Activated naive CD8-positive, alpha-beta T cell treated with anti-CD3 and anti-CD28 coated beads, Interleukin-2, amount 50 U/mL, for 24 hours (primary cell): Measurements from ENCODE around the gene IL22RA1.

Source experiments
- ATAC-seq: fragments of 150-1000 bp; cut with Tn5 transposase; one replicate; pipeline ENCODE4 v1.10.0; 2021
- DNase-seq: peaks from one replicate; pipeline ENCODE4 v3.0.0; 2021
- H3K27ac Mint-ChIP-seq: one replicate; pipeline ENCODE4 v1.8.0; 2021; ENCODE audit warnings: mild to moderate bottlenecking, mixed read lengths
- H3K27me3 Mint-ChIP-seq: one replicate; pipeline ENCODE4 v1.8.0; 2021; ENCODE audit warnings: mixed read lengths
- H3K36me3 Mint-ChIP-seq: one replicate; pipeline ENCODE4 v1.8.0; 2021; ENCODE audit warnings: low read depth, mixed read lengths
- H3K4me1 Mint-ChIP-seq: one replicate; pipeline ENCODE4 v1.8.0; 2021; ENCODE audit warnings: mixed read lengths
- H3K4me3 Mint-ChIP-seq: one replicate; pipeline ENCODE4 v1.8.0; 2021; ENCODE audit warnings: mild to moderate bottlenecking, moderate library complexity, mixed read lengths
- H3K9me3 Mint-ChIP-seq: one replicate; pipeline ENCODE4 v1.8.0; 2021; ENCODE audit warnings: mixed read lengths

IL22RA1 gene

DNA sequence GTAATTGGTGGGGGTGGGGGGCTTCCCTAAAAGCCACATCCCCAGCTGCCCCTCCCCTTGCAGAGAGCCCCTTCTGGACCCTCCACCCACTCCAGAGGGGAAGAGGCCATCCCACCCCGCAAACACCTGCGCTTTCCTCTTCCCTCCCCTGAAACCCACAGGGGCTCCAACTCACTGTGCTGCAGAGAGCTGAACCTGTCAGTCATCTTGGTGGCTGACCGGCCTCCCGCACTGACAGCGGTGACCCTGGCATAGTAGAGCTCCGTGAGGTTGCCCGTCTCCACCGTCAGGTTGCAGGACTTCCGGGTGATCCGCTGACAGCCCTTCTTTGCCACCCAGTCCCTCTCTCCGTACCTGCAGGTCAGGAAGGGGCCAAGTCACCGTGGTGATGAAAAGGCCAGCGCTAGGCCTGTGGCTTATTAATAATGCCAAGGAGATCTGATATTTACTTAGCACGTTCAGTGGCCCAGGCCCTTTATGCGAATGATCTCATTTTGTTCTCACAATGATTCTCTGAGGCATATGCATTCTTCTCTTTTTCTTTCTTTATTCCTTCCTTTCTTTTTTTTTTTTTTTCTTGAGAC lies 5.9 kb downstream of the IL22RA1 start:
- ATAC-seq = no peak
- Mint-ChIP-seq H3K4me3 (no peak overlapping the region), H3K27me3 (peaks cover 5% of the 10 kb centered on the region), H3K4me1 (no peaks in the 10 kb centered on the region), H3K36me3 (no peaks in the 10 kb centered on the region), H3K9me3 (peaks cover 6% of the 10 kb centered on the region), H3K27ac (no peak overlapping the region)
- DNase-seq = no peak

DNA sequence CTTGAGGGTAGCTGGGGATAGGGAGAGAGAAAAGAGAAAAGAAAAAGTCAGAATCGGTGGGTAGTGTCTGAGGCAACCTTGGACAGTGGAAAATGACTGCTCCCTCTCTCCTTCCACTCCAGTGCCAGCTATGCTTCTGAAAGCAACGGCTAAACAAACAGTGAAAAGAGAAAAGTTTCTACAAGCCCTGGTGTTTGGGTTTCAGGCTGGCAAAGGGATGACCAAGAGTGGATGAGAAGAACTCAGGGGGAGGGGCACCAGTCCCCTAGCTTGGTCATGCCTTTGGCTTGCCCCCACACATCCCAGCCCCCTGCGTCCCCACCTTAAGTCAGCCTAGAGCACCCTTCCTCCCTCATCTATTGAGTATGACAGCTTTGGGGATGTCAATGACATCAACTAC lies 8.6 kb downstream of the IL22RA1 start:
- Mint-ChIP-seq H3K27me3 (peaks cover 9% of the 10 kb centered on the region), H3K4me3 (no peak overlapping the region), H3K4me1 (no peaks in the 10 kb centered on the region), H3K27ac (no peak overlapping the region), H3K36me3 (no peaks in the 10 kb centered on the region), H3K9me3 (peaks cover 12% of the 10 kb centered on the region)
- ATAC-seq = no peak
- no peak for DNase-seq

DNA sequence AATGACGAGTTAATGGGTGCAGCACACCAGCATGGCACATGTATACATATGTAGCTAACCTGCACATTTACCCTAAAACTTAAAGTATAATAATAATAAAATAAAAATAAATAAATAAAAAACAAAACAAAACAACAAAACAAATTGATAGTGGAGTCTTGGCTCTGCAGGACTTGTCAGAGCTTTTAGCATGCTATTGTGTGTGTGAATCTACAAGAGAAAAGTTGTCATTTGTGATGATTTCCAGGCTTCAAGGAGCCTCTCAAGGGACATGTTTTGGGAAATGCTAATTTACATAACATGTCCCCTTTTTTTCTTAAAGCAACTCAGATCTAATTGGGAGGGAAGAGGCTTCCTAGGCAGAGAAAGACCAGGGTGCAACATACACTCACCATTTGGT lies 9.1 kb downstream of the IL22RA1 start:
- Mint-ChIP-seq H3K4me1 (no peaks in the 10 kb centered on the region), H3K9me3 (peaks cover 12% of the 10 kb centered on the region), H3K27ac (no peak overlapping the region), H3K27me3 (peaks cover 9% of the 10 kb centered on the region), H3K4me3 (no peak overlapping the region), H3K36me3 (no peaks in the 10 kb centered on the region)
- ATAC-seq (no peak), DNase-seq (no peak)

DNA sequence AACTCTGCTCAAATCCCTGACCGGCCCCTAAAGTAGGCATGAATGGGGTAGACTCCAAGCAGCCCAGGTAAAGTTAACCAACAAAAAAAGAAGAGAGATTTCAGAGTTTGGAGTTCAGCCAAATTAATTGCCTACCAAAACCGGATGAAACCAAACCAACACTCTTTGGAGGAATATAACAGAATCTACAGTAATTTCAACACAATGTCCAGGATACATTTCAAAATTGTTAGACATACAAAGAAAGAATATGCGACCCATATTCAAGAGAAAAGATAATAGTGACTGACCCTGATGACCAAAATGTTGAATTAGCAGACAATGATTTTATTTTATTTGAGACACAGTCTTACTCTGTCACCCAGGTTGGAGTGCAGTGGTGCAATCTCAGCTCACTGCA lies 12.6 kb downstream of the IL22RA1 start:
- no peaks in the 10 kb centered on the region for H3K36me3 Mint-ChIP-seq
- H3K4me1 Mint-ChIP-seq = no peaks in the 10 kb centered on the region
- DNase-seq (no peak), ATAC-seq (no peak)
- H3K27ac Mint-ChIP-seq = no peak overlapping the region
- peaks cover 12% of the 10 kb centered on the region for H3K9me3 Mint-ChIP-seq
- no peak overlapping the region for H3K4me3 Mint-ChIP-seq
- peaks cover 9% of the 10 kb centered on the region for H3K27me3 Mint-ChIP-seq

DNA sequence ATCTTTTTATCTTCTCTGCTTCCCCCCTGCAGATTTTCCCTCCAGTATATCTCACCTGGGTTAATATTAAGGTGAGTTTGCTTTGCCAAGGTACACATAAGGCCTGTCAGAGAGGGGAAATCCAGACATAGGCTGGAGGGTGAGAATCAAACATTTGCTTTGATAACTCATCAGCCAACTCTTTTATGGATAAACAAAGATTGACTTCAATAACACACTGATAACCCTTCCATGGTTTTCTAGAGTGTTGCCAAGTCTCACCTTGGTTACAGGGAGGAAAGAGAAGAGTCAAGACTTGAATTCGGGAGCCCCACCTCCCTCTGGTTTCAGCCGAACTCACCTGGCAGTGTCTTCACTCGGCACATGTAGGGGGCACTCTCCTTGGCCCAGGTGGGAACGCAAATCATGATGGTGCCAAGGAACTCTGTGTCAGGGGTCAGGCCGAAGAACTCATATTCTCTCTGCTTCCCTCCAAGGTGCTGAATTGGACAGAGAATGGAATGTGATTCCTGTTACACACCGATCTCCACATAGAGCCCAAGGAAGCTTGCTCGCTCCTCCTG lies 15.1 kb downstream of the IL22RA1 start:
- H3K27me3 Mint-ChIP-seq = peaks cover 5% of the 10 kb centered on the region
- H3K9me3 Mint-ChIP-seq = peaks cover 7% of the 10 kb centered on the region
- H3K4me3 Mint-ChIP-seq = no peak overlapping the region
- no peaks in the 10 kb centered on the region for H3K36me3 Mint-ChIP-seq
- no peaks in the 10 kb centered on the region for H3K4me1 Mint-ChIP-seq
- DNase-seq (no peak), ATAC-seq (no peak)
- no peak overlapping the region for H3K27ac Mint-ChIP-seq

DNA sequence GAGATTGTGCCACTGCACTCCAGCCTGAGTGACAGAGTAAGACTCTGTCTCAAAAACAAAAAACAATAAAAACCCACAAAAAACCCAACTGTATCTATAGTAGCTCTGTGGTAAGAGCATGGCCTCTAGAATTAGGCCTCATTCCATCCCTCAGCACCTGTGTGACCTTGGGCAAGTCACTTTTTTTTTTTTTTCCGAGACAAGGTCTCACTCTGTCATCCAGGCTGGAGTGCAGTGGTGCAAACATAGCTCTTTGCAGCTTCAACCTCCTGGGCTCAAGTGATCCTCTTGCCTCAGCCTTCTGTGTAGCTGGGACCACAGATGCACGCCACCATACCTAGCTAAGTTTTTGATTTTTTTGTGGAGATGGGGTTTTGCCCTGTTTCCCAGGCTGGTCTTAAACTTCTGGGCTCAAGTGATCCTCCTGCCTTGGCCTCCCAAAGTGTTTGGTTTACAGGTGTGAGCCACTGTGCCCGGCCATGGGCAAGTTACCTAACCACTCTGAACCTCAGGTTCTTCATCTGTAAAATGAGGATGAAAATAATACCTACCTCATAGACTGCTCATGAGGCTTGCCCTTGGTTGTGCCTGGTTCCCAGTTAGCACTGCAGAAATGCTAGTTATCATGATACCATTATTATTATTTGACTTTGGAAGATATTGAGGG lies 15.7 kb downstream of the IL22RA1 start:
- Mint-ChIP-seq H3K4me1 (no peaks in the 10 kb centered on the region), H3K27ac (no peak overlapping the region), H3K9me3 (peaks cover 7% of the 10 kb centered on the region), H3K36me3 (no peaks in the 10 kb centered on the region), H3K27me3 (peaks cover 5% of the 10 kb centered on the region), H3K4me3 (no peak overlapping the region)
- no peak for ATAC-seq
- DNase-seq = no peak

DNA sequence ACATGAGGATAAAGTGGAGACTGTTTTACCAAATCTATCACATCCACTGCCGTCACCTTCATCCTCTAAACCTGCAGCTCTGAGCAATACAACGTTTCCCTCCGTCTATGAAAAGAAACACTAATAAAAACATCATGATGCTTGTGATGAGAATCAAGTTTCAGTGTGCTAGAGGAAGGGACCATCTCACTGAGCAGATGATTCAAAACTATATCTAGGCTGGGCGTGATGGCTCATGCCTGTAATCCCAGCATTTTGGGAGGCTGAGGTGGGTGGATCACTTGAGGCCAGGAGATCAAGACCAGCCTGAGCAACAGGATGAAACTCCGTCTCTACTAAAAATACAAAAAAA lies 16.3 kb downstream of the IL22RA1 start:
- no peaks in the 10 kb centered on the region for H3K4me1 Mint-ChIP-seq
- H3K27ac Mint-ChIP-seq = no peak overlapping the region
- peaks cover 2% of the 10 kb centered on the region for H3K27me3 Mint-ChIP-seq
- no peak overlapping the region for H3K4me3 Mint-ChIP-seq
- ATAC-seq (no peak), DNase-seq (no peak)
- H3K36me3 Mint-ChIP-seq = no peaks in the 10 kb centered on the region
- H3K9me3 Mint-ChIP-seq = peaks cover 7% of the 10 kb centered on the region

DNA sequence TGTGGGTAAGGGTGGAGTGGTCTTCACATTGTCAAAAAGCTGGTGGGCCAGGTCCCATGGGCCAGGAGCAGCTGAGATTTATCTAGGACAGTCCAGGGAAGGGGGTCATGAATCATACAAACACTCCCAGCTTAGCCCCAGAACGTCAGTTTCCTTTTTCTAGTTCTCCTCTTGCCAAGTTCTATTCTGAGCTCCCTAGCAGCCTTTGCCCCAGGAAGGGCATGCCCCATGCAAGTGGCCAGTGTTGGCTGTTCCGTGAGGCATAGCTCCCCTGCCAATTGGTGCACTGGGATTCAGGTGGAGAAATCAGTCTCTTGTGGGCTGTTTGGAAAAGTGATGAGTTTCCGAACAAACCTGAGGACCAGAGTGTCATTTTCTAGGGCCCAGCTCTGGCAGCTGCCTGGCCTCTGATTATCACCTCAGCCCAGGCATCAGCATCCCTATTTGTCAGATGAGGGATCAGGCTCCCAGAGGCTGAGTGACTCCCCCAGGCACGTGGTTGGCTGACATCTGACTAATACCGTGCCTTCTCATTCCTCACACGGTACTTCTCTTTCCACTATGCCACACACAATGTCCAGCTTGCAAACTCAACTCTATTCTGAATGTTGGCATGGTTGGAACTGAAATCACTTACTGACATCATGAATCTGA lies 16.8 kb downstream of the IL22RA1 start:
- H3K27me3 Mint-ChIP-seq = no peaks in the 10 kb centered on the region
- H3K27ac Mint-ChIP-seq = no peak overlapping the region
- ATAC-seq (no peak), DNase-seq (no peak)
- H3K4me1 Mint-ChIP-seq = no peaks in the 10 kb centered on the region
- peaks cover 2% of the 10 kb centered on the region for H3K9me3 Mint-ChIP-seq
- H3K4me3 Mint-ChIP-seq = no peak overlapping the region
- H3K36me3 Mint-ChIP-seq = no peaks in the 10 kb centered on the region

DNA sequence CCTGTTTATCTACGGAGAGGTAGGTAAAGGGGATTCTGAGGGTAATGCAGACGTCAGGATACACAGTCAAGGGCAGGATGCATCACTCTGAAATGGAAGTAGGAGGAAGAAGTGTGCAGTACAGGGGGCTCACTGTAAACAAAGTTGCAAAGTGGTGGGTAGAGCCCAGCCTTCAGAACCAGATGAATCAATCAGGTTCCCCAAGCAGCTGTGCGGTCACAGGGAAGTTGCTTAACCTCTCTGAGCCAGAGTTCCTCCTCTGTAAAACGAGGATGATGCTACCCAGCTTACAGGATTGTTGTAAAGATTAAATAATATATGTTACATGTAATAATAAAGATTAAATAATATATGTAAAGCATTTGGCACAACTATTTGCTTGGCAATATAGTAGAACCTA lies 17.5 kb downstream of the IL22RA1 start:
- H3K27me3 Mint-ChIP-seq = no peaks in the 10 kb centered on the region
- no peak overlapping the region for H3K4me3 Mint-ChIP-seq
- H3K4me1 Mint-ChIP-seq = no peaks in the 10 kb centered on the region
- no peak overlapping the region for H3K27ac Mint-ChIP-seq
- DNase-seq (no peak), ATAC-seq (no peak)
- no peaks in the 10 kb centered on the region for H3K36me3 Mint-ChIP-seq
- H3K9me3 Mint-ChIP-seq = no peaks in the 10 kb centered on the region

DNA sequence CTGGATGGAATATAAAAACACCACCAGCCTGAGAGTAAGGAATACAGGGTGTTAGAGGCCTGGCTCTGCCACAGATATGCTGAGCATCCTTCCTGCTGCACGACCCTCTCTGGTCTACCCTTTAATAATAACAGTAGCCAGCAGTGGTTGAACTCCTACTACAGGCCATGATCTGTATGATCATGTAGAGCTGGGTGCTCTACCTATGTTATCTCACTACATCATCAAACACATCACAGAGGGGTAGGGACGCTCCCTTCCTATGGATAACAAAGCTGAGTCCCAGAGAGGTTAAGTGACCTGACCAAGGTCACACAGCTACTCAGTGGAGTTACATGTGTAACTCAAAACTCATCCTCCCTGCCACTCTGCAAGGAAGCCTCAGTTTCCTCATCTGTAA lies 18.0 kb downstream of the IL22RA1 start:
- no peak overlapping the region for H3K4me3 Mint-ChIP-seq
- no peaks in the 10 kb centered on the region for H3K36me3 Mint-ChIP-seq
- no peaks in the 10 kb centered on the region for H3K27me3 Mint-ChIP-seq
- H3K4me1 Mint-ChIP-seq = no peaks in the 10 kb centered on the region
- no peak overlapping the region for H3K27ac Mint-ChIP-seq
- ATAC-seq = no peak
- no peaks in the 10 kb centered on the region for H3K9me3 Mint-ChIP-seq
- no peak for DNase-seq

DNA sequence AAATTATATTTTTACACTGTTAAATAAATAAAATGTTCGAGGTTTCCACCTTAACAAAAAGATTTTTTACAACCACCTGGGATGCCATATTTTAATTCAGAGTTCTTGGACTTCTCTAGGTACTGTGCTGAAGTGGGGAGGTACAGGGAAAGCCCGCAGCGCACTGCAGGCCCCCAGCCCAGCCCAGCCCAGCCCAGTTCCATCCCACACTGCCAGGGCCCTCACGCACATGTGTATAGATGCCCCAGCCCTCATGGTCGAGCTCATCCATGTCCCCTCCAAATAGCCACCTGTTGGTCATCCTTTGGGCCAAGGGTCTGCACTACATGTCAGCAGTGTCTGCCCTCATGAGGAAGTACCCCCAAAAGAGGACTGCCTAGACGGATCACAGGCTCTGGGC lies 19.3 kb downstream of the IL22RA1 start:
- Mint-ChIP-seq H3K27me3 (no peaks in the 10 kb centered on the region), H3K4me3 (no peak overlapping the region), H3K27ac (no peak overlapping the region), H3K9me3 (no peaks in the 10 kb centered on the region), H3K36me3 (no peaks in the 10 kb centered on the region), H3K4me1 (no peaks in the 10 kb centered on the region)
- ATAC-seq (no peak), DNase-seq (no peak)

DNA sequence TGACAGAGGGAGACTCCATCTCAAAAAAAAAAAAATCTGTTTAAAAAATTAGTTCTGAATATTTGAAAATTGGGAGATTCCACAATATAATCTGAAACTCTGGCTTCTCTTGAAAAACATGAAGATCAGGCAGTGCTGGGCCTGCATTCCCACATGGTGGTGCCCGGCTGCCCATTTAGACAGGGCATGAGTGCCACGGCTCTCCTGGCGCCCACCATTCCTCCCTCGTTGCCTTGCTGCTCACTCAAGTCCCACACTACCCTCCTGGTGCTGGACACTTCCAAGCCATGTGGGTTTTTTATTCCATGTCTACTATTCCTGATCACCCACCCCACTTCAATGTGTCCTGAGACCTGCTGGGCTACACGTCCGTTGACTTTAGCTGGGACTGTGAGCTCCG lies 20.2 kb downstream of the IL22RA1 start:
- H3K27me3 Mint-ChIP-seq = no peaks in the 10 kb centered on the region
- no peaks in the 10 kb centered on the region for H3K36me3 Mint-ChIP-seq
- ATAC-seq (no peak), DNase-seq (no peak)
- H3K4me1 Mint-ChIP-seq = no peaks in the 10 kb centered on the region
- H3K27ac Mint-ChIP-seq = no peak overlapping the region
- H3K4me3 Mint-ChIP-seq = no peak overlapping the region
- H3K9me3 Mint-ChIP-seq = no peaks in the 10 kb centered on the region

DNA sequence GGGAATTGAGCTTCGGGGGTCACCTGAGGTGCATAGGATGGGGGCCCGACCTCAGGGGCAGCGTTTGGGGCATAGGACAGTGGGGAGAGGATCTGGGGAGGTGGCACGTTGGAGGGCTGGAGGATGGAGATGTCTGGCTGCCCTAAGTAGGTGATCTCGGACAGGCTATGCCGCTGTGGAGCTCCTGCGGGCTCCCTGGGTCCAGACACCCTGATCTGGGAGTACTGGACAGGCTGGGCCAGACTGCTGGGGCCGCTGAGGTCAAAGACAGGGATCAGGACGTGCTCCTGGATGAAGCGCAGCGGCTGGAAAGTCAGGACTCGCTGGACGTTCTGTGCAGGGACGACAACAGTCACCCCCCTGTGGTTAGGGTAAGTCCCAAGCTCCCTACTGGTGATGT lies 21.5 kb downstream of the IL22RA1 start:
- ATAC-seq (no peak), DNase-seq (no peak)
- Mint-ChIP-seq H3K4me1 (no peaks in the 10 kb centered on the region), H3K27ac (no peak overlapping the region), H3K36me3 (no peaks in the 10 kb centered on the region), H3K27me3 (no peaks in the 10 kb centered on the region), H3K4me3 (no peak overlapping the region), H3K9me3 (no peaks in the 10 kb centered on the region)

DNA sequence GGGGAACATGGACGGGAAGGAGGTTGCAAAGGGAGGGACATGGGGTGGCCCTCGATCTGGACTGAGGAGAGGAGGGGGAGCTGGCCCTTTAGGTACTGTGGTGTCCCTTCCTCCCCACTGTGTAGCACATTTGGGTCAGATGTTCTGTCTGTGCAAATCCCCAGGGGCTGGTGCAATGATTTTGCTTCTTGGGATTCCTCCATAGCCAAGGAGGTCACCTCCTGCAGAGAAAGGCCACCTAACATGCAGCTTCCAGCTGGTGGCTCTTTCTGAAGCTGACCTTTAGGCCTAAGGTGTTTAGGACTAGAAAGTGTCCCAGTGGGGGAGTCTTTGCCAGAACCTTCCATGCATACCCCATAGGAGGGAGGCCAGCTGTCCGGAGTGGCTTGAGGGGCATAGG lies 22.0 kb downstream of the IL22RA1 start:
- DNase-seq = no peak
- ATAC-seq = no peak
- Mint-ChIP-seq H3K27me3 (peaks cover under 1% of the 10 kb centered on the region), H3K27ac (no peak overlapping the region), H3K9me3 (no peaks in the 10 kb centered on the region), H3K4me3 (no peak overlapping the region), H3K36me3 (no peaks in the 10 kb centered on the region), H3K4me1 (no peaks in the 10 kb centered on the region)
